ENCODE measurements around the gene EVPL.
"Not testable (repeated sequence)": the region's sequence is repeated elsewhere in the genome, so short reads cannot be mapped to it uniquely, and the experiment has no call there.

EVPL gene

DNA sequence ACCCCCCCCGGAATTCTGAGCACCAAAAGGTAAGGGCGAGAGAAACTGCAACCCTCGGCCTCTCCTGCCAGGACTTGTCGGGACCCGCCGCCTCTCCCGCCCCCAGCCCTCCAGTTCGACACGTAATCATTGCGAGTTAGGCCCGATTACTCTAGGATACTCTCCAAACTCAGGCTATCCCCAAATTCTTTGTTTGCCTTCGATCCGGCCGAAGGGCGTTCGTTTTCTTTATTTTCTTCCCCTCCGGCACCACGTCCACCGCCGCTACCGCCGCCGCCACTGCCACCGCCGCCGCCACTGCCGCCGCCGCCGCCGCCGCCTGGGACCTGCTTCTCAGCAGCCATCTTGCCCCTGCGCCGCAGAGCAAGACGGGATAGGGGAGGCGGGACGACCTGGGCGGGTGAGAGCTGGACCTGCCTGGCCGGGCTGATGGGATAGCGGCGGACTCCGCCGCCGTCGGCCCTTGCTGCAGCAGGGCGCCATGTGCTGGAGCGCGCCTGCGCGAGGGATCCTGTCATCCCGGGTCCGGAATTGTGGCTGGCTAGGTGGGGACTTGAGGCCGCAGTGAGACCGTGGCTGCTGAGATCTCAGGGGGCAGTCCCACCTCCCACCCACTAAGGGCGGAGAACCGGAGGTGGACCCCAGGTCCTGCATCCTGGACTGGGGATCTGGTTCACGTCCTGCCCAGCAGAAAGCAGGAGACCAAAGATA is 45.2 kb upstream of the EVPL start, which contains the start of gene SRP68:
Gene SRP68, minus strand, starts transcription at position 370 of the 711 bp plus-strand sequence. Its CDS starts 26 bp downstream, at position 344.
- H3K36me3 ChIP-seq = peaks cover 8 to 25% (median 12%) of the 10 kb centered on the region in 3 donors
- peak; percentile 94 to 95 for DNase-seq
- TF ChIP-seq CTCF (IDR thresholded peaks at IDR 0.05) = no peak
- peaks cover 0 to 59% (median 46%) of the 10 kb centered on the region in 4 donors for H3K4me1 ChIP-seq
- peaks cover 12 to 41% of the 10 kb centered on the region in 2 donors for H3K27me3 ChIP-seq
- intact Hi-C loops (cut with DNase I; ENCODE audit: low total_unique reads) = no loop called here
- H3K4me3 ChIP-seq = peak within 1 kb of the TSS; percentile 69 to 83
- no peaks in the 10 kb centered on the region for H3K9me3 ChIP-seq
- H3K27ac ChIP-seq = peak within 1 kb of the TSS; percentile 75 to 80

DNA sequence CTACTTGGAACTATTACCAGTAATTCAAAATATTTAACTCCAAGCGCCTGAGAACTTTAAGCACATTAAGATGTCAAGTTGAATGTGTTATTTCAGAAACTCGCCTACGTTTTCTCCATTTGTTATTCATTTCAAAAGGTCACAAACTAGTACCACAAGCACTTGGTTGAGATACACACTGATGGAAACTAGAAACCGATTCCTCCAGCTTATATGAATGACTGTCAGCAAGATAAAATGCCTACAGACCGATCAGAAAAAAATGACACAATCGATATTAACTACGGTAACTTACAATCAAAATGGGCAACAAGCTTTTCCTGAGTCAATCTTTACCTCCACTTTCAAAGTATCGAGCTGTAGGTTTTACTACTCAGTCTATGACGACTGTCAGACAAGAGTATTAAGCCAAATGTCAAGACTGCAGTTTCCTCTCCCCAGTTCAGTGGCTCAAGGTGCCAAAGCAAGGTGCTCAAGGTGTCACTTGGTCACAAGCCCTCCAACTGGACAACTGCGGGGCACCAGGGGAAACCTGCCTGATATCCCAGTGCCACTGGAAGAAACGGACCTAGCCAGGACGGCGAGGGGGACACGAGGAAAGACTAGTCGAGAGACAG is 44.5 kb upstream of the EVPL start:
- peak overlapping the region; percentile 69 to 83 for H3K4me3 ChIP-seq
- no peak for DNase-seq
- peaks cover 0 to 52% (median 40%) of the 10 kb centered on the region in 4 donors for H3K4me1 ChIP-seq
- no peaks in the 10 kb centered on the region for H3K9me3 ChIP-seq
- peak overlapping the region; percentile 75 to 80 for H3K27ac ChIP-seq
- H3K36me3 ChIP-seq = peaks cover 15 to 32% (median 18%) of the 10 kb centered on the region in 3 donors
- peaks cover 10 to 34% of the 10 kb centered on the region in 2 donors for H3K27me3 ChIP-seq
- intact Hi-C loops (cut with DNase I; ENCODE audit: low total_unique reads) = no loop called here
- no peak for TF ChIP-seq CTCF (IDR thresholded peaks at IDR 0.05)

DNA sequence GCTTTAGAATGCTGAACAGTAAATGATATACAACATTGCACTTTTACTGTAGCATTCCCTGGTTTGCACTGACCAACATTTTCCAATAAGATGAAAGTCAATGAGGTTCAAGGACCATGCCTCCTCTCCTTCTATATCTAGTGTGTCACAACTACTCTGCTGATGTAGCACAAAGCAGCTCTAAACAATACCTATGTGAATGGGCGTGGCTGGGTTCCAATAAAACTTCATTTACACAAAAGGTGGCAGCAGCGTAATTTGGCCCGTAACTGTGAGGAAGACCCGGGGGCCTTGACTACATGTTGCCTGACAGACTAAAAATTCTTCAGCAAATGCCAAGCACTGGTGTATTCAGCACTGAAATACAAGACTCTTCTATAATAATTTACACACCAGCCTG is 38.7 kb upstream of the EVPL start:
- H3K4me1 ChIP-seq = peaks cover 0 to 11% (median 6%) of the 10 kb centered on the region in 4 donors
- H3K9me3 ChIP-seq = no peaks in the 10 kb centered on the region
- intact Hi-C loops (cut with DNase I; ENCODE audit: low total_unique reads) = no loop called here
- H3K36me3 ChIP-seq = peaks cover 70 to 87% (median 71%) of the 10 kb centered on the region in 3 donors
- H3K27ac ChIP-seq = no peak overlapping the region
- H3K4me3 ChIP-seq = no peak overlapping the region
- DNase-seq = no peak
- no peak for TF ChIP-seq CTCF (IDR thresholded peaks at IDR 0.05)
- no peaks in the 10 kb centered on the region for H3K27me3 ChIP-seq

DNA sequence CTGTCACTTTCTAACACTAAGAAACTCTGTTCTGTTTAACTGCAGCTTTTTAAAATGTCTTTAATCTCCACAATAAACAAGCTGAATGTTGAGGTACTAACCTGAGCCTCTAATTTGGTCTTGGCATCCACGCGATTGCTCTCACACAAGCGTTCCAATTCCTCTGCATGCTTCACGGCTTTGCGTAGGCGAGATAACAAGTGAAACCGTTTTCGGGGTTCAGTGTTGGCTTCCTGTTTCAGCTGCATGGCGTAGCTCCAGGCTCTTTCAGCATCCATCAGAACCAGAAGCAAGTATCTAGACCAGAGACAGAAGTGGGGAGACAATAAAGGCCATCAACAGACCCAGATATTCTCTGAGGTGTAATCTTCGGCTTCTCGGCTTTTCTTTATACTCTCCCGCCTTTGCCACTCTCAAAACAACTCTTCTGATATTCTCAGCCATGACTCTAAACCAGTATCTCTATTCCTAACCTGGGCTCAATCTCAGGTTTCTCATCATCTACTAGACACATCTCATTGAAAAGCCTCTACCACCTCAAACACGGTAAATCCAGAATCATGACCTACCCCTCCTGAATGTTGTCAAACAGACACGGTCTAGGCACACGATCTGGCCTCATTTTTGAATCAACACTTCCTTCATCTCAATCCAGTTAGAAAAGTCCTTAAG is 36.9 kb upstream of the EVPL start:
- Histone ChIP-seq H3K36me3 (peaks cover 84 to 96% (median 87%) of the 10 kb centered on the region in 3 donors), H3K9me3 (no peaks in the 10 kb centered on the region), H3K27ac (no peak overlapping the region), H3K4me1 (no peaks in the 10 kb centered on the region), H3K27me3 (no peaks in the 10 kb centered on the region), H3K4me3 (no peak overlapping the region)
- no peak for DNase-seq
- intact Hi-C loops (cut with DNase I; ENCODE audit: low total_unique reads) = no loop called here
- no peak for TF ChIP-seq CTCF (IDR thresholded peaks at IDR 0.05)

DNA sequence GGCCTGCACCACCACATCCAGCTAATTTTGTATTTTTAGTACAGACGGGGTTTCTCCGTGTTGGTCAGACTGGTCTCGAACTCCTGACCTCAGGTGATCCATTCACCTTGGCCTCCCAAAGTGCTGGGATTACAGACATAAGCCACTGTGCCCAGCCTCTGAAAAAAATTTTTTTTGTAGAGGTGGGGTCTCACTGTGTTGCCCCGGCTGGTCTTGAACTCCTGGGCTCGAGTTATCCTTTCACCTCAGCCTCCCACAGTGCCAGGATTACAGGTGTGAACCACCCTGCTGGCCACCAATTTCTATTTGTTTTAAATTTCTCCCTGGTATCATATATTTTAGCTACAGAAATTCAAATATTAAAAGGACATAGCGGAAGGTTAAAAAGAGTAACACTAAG is 31.2 kb upstream of the EVPL start:
- H3K36me3 ChIP-seq = peaks cover 78 to 94% (median 90%) of the 10 kb centered on the region in 3 donors
- intact Hi-C loops (cut with DNase I; ENCODE audit: low total_unique reads); H3K27me3 ChIP-seq; H3K9me3 ChIP-seq; H3K4me1 ChIP-seq; DNase-seq; H3K27ac ChIP-seq; H3K4me3 ChIP-seq: not testable (repeated sequence)

GRCh38 chr17:76056882-76057281 is 29.8 kb upstream of the EVPL start:
- H3K27ac ChIP-seq = no peak overlapping the region
- TF ChIP-seq CTCF (IDR thresholded peaks at IDR 0.05) = no peak
- intact Hi-C loops (cut with DNase I; ENCODE audit: low total_unique reads) = no loop called here
- H3K4me3 ChIP-seq = no peak overlapping the region
- H3K9me3 ChIP-seq = no peaks in the 10 kb centered on the region
- H3K36me3 ChIP-seq = peaks cover 69 to 98% (median 90%) of the 10 kb centered on the region in 3 donors
- no peaks in the 10 kb centered on the region for H3K27me3 ChIP-seq
- DNase-seq = no peak
- H3K4me1 ChIP-seq = no peaks in the 10 kb centered on the region
